Activated CD4-positive, alpha-beta memory T cell treated with anti-CD3 and anti-CD28 coated beads, Interleukin-2, amount 10 ng/mL, durations not matched to agents 7 days and 5 days (primary cell): ENCODE data around the gene BBOX1. TPM values are rescaled to one million over a fixed set of nuclear protein-coding genes. Genes with fewer than 3 reads are reported as not detected.
"Not testable (repeated sequence)": the region's sequence is repeated elsewhere in the genome, so short reads cannot be mapped to it uniquely, and the experiment has no call there.

Experiments used
- CTCF ChIA-PET: fragments of 350-600 bp; sonication (Branson Sonifier 250); formaldehyde crosslinking; loops from one replicate; lab custom pipeline; 2021; ENCODE audit warnings: antibody characterized with exemption, inconsistent platforms; lab: Charles Lee
- POLR2A ChIA-PET: fragments of 350-600 bp; sonication (Branson Sonifier 250); formaldehyde crosslinking; loops from one replicate; lab custom pipeline; 2021; ENCODE audit warnings: antibody characterized with exemption; lab: Charles Lee
- DNase-seq: peaks from one replicate; pipeline ENCODE4 v3.0.0-alpha.2; 2020
- H3K27ac Mint-ChIP-seq: one replicate; pipeline ENCODE4 v1.8.0; 2021; ENCODE audit warnings: mild to moderate bottlenecking, mixed read lengths
- H3K27me3 Mint-ChIP-seq: one replicate; pipeline ENCODE4 v1.8.0; 2021; ENCODE audit warnings: mixed read lengths
- H3K36me3 Mint-ChIP-seq: one replicate; pipeline ENCODE4 v1.8.0; 2021; ENCODE audit warnings: low read depth, mixed read lengths
- H3K4me1 Mint-ChIP-seq: one replicate; pipeline ENCODE4 v1.8.0; 2021; ENCODE audit warnings: mixed read lengths
- H3K4me3 Mint-ChIP-seq: one replicate; pipeline ENCODE4 v1.8.0; 2021; ENCODE audit warnings: mild to moderate bottlenecking, mixed read lengths
- H3K9me3 Mint-ChIP-seq: one replicate; pipeline ENCODE4 v1.8.0; 2021; ENCODE audit warnings: mixed read lengths
- total RNA-seq, 2 experiments: library from RNA; stranded (reverse); gene quantifications; one replicate each; pipeline ENCODE4 v1.2.3, GENCODE V29; 2021

BBOX1 gene
- total RNA-seq, 2 experiments from 2014 or later = not detected

DNA sequence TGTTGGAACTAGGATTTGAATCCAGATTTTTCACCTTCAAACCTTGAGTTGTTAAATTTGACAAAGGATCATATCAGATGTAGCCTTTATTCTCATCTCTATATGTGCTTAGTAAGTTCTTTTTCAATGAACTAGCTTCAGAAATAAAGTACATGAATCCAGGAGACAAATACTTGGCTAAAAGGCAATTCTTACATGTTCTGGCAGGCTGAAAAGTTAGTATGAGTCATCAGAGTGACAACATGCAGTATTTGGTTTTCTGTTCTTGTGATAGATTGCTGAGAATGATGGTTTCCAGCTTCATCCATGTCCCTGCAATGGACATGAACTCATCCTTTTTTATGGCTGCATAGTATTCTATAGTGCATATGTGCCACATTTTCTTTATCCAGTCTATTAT lies 40.4 kb downstream of the BBOX1 start:
- no peaks in the 10 kb centered on the region for H3K36me3 Mint-ChIP-seq
- no peaks in the 10 kb centered on the region for H3K4me1 Mint-ChIP-seq
- H3K9me3 Mint-ChIP-seq = peaks cover 2% of the 10 kb centered on the region
- CTCF ChIA-PET = no interaction called here
- DNase-seq = no peak
- POLR2A ChIA-PET = no interaction called here
- H3K27ac Mint-ChIP-seq = no peak overlapping the region
- no peak overlapping the region for H3K4me3 Mint-ChIP-seq
- no peaks in the 10 kb centered on the region for H3K27me3 Mint-ChIP-seq

DNA sequence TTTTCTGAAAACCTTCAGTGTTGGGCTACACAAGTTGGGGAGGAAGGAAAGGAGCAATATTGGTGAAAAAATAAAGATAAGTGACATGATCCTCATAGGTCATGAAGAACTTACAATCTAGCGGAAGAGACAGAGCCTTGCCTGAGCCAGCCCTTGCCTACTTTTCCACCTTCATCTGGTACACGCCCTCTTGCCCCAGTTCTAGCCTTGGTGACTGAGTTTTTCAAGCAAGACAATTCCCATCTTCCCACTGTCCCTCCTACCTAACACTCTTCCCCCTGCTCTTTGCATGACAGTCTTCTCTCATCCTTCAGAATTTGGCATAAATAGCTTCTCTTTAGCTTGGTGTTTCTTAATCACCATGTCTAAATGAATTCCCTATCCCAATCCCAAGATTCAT lies 42.6 kb downstream of the BBOX1 start:
- ChIA-PET POLR2A (no interaction called here), CTCF (no interaction called here)
- Mint-ChIP-seq H3K4me3 (no peak overlapping the region), H3K9me3 (no peaks in the 10 kb centered on the region), H3K4me1 (no peaks in the 10 kb centered on the region), H3K36me3 (no peaks in the 10 kb centered on the region), H3K27me3 (no peaks in the 10 kb centered on the region), H3K27ac (no peak overlapping the region)
- DNase-seq = no peak

DNA sequence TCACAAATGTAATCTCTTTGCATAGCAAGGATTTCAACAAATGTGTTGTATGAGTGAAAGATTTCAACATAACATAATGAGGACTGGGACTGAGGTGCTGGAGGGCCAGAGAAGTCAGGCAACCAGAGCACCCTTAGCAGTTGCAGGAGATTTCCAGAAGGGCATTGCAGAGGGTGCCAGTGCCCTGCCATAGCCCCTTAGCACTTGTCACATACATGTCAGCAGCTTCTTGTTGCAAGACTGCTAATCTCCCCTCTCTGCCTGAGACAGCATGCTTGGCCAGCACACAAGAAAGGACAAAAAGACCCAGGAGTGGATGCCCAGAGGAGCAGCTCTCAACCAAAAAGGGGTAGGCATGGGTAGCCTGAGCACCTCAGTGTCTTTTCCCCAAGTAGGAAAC lies 43.2 kb downstream of the BBOX1 start:
- DNase-seq = no peak
- Mint-ChIP-seq H3K27ac (no peak overlapping the region), H3K4me1 (no peaks in the 10 kb centered on the region), H3K27me3 (no peaks in the 10 kb centered on the region), H3K9me3 (no peaks in the 10 kb centered on the region), H3K4me3 (no peak overlapping the region), H3K36me3 (no peaks in the 10 kb centered on the region)
- POLR2A ChIA-PET = no interaction called here
- CTCF ChIA-PET = no interaction called here

DNA sequence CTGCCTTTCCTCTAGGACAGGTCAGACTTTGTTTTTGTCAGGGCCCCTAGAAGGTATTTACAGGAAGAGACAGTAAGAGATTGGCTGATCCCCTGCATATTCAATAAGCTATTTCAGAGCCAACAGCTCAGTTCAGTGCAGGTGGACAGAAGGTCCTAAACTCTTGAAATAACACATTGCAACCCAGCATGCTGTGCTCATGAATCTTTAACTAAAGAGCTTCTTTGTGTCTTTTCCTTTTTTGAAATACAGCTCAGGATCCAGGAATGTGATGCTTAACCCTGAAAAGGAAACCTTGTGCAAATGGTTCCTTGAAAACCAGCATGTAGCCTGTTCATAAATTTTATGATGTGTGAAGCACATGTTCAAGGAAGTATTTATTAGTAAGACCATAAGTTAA lies 43.9 kb downstream of the BBOX1 start:
- ChIA-PET POLR2A (no interaction called here), CTCF (no interaction called here)
- DNase-seq = no peak
- H3K4me1 Mint-ChIP-seq = no peaks in the 10 kb centered on the region
- no peak overlapping the region for H3K4me3 Mint-ChIP-seq
- no peaks in the 10 kb centered on the region for H3K36me3 Mint-ChIP-seq
- H3K9me3 Mint-ChIP-seq = no peaks in the 10 kb centered on the region
- no peak overlapping the region for H3K27ac Mint-ChIP-seq
- H3K27me3 Mint-ChIP-seq = no peaks in the 10 kb centered on the region

DNA sequence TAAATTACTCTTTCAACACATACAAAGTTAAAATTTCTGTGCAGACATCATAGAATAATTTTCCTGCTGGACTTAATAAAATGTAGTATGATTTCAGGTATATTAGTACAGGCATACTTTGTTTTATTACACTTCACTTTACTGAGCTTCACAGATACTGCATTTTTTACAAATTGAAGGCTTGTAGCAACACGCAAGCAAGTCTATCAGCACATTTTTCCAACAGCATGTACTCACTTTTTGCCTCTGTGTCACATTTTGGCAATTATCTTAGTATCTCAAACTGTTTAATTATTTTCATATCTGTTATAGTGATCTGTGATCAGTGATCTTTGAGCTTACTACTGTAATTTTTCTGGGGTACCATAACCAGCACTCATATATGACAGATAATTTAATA lies 44.5 kb downstream of the BBOX1 start:
- H3K27me3 Mint-ChIP-seq = no peaks in the 10 kb centered on the region
- no peaks in the 10 kb centered on the region for H3K36me3 Mint-ChIP-seq
- no peak overlapping the region for H3K27ac Mint-ChIP-seq
- H3K9me3 Mint-ChIP-seq = peaks cover 3% of the 10 kb centered on the region
- DNase-seq = no peak
- no peaks in the 10 kb centered on the region for H3K4me1 Mint-ChIP-seq
- H3K4me3 Mint-ChIP-seq = no peak overlapping the region
- CTCF ChIA-PET = interaction anchor here (0.7 kb wide), 1 partner anchor 222 kb away, joined by 3 read pairs; no protein-coding TSS in a partner anchor
- POLR2A ChIA-PET = no interaction called here

DNA sequence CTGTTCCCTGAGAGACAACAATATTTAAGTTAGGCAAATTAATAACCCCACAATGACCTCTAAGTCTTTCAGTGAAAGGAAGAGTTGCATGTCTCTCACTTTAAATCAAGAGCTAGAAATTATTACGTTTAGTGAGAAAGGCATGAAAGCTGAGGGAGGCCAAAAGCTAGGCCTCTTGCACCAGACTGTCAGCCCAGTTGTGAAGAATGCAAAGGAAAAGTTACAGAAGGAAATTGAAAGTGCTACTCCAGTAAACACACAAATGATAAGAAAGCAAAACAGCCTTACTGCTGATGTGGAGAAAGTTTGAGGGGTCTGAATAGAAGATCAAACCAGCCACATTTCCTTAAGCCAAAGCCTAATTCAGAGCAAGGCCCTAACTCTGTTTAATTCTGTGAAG lies 45.0 kb downstream of the BBOX1 start:
- ChIA-PET POLR2A (no interaction called here), CTCF (interaction anchor here (0.7 kb wide), 1 partner anchor 222 kb away, joined by 3 read pairs; no protein-coding TSS in a partner anchor)
- H3K27me3 Mint-ChIP-seq = no peaks in the 10 kb centered on the region
- H3K27ac Mint-ChIP-seq = no peak overlapping the region
- H3K4me3 Mint-ChIP-seq = no peak overlapping the region
- H3K4me1 Mint-ChIP-seq = no peaks in the 10 kb centered on the region
- peaks cover 7% of the 10 kb centered on the region for H3K9me3 Mint-ChIP-seq
- DNase-seq = no peak
- H3K36me3 Mint-ChIP-seq = no peaks in the 10 kb centered on the region

DNA sequence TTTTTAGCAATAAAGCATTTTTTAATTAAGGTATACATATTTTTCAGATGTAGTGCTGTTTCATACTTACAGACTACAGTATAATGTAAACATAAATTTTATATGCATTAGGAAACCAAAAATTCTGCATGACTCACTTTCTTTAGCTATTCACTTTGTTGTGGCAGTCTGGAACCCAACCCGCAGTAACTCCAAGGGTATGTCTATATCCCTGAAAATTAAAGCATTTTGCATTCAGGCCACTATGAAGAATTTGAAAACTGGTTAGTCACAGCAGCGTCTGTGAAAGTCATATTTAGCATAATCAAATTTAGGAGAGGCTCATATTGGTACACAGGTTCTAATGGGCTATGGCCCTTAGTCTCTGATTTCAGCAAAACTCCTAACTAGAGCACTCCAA lies 46.8 kb downstream of the BBOX1 start:
- no peak for DNase-seq
- peaks cover 7% of the 10 kb centered on the region for H3K9me3 Mint-ChIP-seq
- no peak overlapping the region for H3K4me3 Mint-ChIP-seq
- H3K4me1 Mint-ChIP-seq = no peaks in the 10 kb centered on the region
- H3K27me3 Mint-ChIP-seq = no peaks in the 10 kb centered on the region
- ChIA-PET CTCF (no interaction called here), POLR2A (no interaction called here)
- no peak overlapping the region for H3K27ac Mint-ChIP-seq
- no peaks in the 10 kb centered on the region for H3K36me3 Mint-ChIP-seq

DNA sequence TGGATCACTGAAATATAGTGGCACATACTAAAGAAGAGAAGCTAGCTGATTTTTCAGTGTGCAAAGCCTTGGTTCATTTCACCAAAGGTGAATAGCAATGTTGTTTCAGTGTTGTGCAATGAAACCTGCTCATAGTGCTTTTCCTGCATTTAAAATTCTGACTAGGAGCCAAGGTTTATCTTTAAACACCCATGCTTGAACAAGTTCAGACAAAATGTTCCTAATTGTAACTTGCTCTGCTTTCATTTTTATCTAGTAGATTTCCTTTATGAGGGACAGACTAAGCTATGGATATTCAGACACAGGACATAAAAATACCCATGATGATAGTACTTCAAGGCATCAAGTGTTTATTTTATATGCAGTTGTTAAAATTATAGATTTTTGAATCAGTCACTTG lies 47.7 kb downstream of the BBOX1 start:
- CTCF ChIA-PET = no interaction called here
- H3K9me3 Mint-ChIP-seq = peaks cover 7% of the 10 kb centered on the region
- H3K27ac Mint-ChIP-seq = no peak overlapping the region
- H3K4me3 Mint-ChIP-seq = no peak overlapping the region
- no peaks in the 10 kb centered on the region for H3K36me3 Mint-ChIP-seq
- POLR2A ChIA-PET = no interaction called here
- H3K4me1 Mint-ChIP-seq = no peaks in the 10 kb centered on the region
- DNase-seq = no peak
- no peaks in the 10 kb centered on the region for H3K27me3 Mint-ChIP-seq

DNA sequence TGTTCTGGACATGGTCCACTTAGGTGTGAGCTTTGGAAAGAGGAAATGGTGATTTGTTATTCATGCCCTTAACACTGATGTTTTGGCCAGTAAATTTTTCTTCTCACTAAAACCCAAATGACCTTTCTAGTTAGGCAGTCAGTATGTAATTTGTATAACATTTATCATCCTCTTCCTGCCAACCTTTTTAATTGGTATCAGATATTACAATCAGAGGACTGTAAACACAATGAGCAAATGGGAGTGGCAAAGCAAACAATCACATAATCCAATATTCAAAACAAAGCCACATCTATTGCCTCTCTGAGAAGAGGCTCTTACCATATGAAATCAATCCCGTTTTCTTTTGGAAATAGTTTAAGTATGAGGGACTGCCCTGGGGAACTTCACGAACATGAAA lies 49.1 kb downstream of the BBOX1 start:
- Mint-ChIP-seq H3K27me3 (no peaks in the 10 kb centered on the region), H3K27ac (no peak overlapping the region), H3K4me3 (no peak overlapping the region), H3K36me3 (no peaks in the 10 kb centered on the region), H3K4me1 (no peaks in the 10 kb centered on the region), H3K9me3 (peaks cover 7% of the 10 kb centered on the region)
- POLR2A ChIA-PET = no interaction called here
- CTCF ChIA-PET = no interaction called here
- DNase-seq = no peak

DNA sequence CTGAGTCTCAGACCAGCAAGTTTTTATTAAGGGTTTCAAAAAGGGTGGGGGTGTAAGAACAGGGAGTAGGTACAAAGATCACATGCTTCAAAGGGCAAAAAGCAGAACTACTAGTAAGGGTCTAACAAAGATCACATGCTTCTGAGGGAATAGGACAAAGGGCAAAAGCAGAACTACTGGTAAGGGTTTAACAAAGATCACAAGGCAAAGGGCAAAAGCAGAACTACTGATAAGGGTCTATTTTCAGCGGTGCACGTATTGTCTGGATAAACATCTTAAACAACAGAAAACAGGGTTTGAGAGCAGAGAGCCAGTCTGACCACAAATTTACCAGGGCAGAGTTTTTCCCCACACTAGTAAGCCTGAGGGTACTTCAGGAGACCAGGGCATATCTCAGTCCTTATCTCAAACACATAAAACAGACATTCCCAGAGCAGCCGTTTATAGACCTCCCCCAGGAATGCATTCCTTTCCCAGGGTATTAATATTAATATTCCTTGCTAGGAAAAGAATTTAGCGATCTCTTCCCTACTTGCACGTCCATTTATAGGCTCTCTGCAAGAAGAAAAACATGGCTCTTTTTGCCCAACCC lies 49.8 kb downstream of the BBOX1 start:
- H3K36me3 Mint-ChIP-seq, H3K9me3 Mint-ChIP-seq, H3K27ac Mint-ChIP-seq, CTCF ChIA-PET, H3K27me3 Mint-ChIP-seq, H3K4me1 Mint-ChIP-seq, H3K4me3 Mint-ChIP-seq, POLR2A ChIA-PET, DNase-seq: not testable (repeated sequence)

DNA sequence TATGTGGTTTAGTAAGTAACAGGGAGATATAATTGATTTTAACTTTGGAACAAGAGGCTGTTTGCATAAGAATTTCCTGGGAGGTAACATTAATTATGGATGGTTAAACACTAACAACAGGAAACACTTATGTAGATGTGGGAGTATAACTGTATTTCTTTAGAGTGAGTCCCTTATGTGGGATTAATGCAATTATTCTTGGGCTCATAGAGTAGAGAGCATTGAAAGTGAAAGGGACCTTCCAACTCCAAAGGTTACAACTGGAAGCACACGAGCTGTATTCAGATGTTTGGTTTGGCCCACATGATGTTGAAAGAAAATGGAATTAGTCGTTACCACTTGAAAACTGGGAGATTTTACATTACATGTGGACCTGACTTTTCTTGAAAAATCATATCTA lies 53.5 kb downstream of the BBOX1 start:
- no peak overlapping the region for H3K4me3 Mint-ChIP-seq
- ChIA-PET CTCF (no interaction called here), POLR2A (no interaction called here)

DNA sequence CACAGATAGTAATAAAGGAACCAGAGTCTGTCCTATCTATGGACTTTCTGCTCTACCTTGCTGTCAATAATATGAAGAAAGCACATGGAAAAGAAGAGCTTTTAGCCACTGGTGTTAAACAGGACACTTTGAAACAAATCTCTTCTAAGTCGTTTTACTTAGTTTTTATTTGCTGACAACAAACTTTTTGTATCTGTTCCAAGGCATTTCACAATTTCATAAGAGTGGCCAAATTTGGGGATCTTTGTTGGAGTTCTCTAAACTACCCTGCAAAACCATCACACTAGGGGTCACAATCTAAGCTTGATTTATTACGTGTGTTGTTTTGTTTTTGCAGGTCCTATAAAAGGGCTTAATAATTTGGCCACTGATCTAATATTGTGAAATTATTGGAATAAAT lies 54.4 kb downstream of the BBOX1 start:
- Mint-ChIP-seq H3K27ac (no peak overlapping the region), H3K9me3 (peaks cover 4% of the 10 kb centered on the region), H3K4me1 (no peaks in the 10 kb centered on the region)

More for the DNA sequence above, 53.5 kb downstream of the BBOX1 start:
- no peak for DNase-seq
- Mint-ChIP-seq H3K4me1 (no peaks in the 10 kb centered on the region), H3K9me3 (peaks cover 7% of the 10 kb centered on the region), H3K27me3 (no peaks in the 10 kb centered on the region), H3K27ac (no peak overlapping the region), H3K36me3 (no peaks in the 10 kb centered on the region)

DNA sequence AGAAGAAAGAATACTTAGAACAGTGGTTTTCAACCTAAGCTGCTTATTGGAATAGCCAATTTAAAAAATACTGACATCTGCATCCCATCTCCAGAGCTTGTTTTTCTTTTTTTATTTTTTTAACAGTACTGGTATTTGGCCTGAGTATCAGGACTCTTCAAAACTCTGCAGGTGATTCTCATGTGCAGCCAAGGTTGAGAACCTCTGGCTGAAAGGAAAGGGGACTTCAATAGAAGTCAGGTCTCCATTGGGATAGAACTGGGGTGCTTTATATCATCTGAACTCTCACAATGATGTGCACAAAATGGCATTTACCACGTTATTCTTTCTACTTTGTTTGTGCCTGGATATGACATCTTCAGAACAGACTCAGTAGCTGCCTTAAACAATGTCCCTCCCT lies 55.3 kb downstream of the BBOX1 start:
- H3K9me3 Mint-ChIP-seq = no peaks in the 10 kb centered on the region
- no peak overlapping the region for H3K4me3 Mint-ChIP-seq
- no peaks in the 10 kb centered on the region for H3K27me3 Mint-ChIP-seq
- no peak overlapping the region for H3K27ac Mint-ChIP-seq
- no peaks in the 10 kb centered on the region for H3K36me3 Mint-ChIP-seq
- DNase-seq = no peak
- H3K4me1 Mint-ChIP-seq = no peaks in the 10 kb centered on the region
- POLR2A ChIA-PET = no interaction called here
- CTCF ChIA-PET = no interaction called here

More for the DNA sequence above, 54.4 kb downstream of the BBOX1 start:
- POLR2A ChIA-PET = no interaction called here
- DNase-seq = no peak
- no peaks in the 10 kb centered on the region for H3K27me3 Mint-ChIP-seq
- no peak overlapping the region for H3K4me3 Mint-ChIP-seq
- H3K36me3 Mint-ChIP-seq = no peaks in the 10 kb centered on the region
- CTCF ChIA-PET = no interaction called here

DNA sequence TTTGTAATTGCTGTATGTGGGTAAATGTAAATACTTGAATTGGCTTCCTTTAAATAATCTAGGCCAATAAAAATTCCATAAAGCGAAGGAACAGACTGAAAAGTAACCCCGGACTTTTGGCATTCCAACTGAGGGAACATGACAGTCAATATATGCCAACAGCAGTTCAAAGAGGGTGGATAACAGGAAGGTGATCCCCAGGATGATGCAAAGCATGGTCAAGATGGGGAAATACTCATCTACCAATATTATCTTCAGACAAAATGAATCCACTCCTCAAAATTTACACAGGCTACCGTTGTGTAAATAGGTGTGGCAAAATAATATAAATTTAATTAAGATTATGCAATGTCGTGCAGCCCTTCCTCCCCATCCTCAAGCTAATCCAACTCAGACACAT lies 56.9 kb downstream of the BBOX1 start:
- ChIA-PET CTCF (no interaction called here), POLR2A (no interaction called here)
- no peaks in the 10 kb centered on the region for H3K27me3 Mint-ChIP-seq
- H3K27ac Mint-ChIP-seq = no peak overlapping the region
- H3K9me3 Mint-ChIP-seq = no peaks in the 10 kb centered on the region
- no peaks in the 10 kb centered on the region for H3K36me3 Mint-ChIP-seq
- no peaks in the 10 kb centered on the region for H3K4me1 Mint-ChIP-seq
- H3K4me3 Mint-ChIP-seq = no peak overlapping the region
- no peak for DNase-seq
